Testis (tissue), 5 donors: Measurements from ENCODE around the gene SHTN1. TPM values are rescaled to one million over a fixed set of nuclear protein-coding genes. Genes with fewer than 3 reads are reported as not detected.

Experiments used
- DNase-seq: peaks from one replicate; pipeline ENCODE4 v3.0.0-alpha.2; 2019
- H3K27ac ChIP-seq, 2 donors: fragments of 200-600 bp; sonication (generic); one replicate each; pipeline ENCODE4 v1.5.1; 2019
- H3K27me3 ChIP-seq: fragments of 200-600 bp; sonication (generic); one replicate; pipeline ENCODE4 v1.5.1; 2019
- H3K36me3 ChIP-seq: fragments of 200-600 bp; sonication (generic); one replicate; pipeline ENCODE4 v1.5.1; 2017; ENCODE audit warnings: low read depth; ENCODE audit errors: missing control alignments
- H3K4me1 ChIP-seq: fragments of 200-600 bp; sonication (generic); one replicate; pipeline ENCODE4 v1.5.1; 2019
- H3K4me3 ChIP-seq, 2 donors: fragments of 200-600 bp; sonication (generic); one replicate each; pipeline ENCODE4 v1.5.1; 2017 to 2019
- H3K9me3 ChIP-seq: fragments of 200-600 bp; sonication (generic); one replicate; pipeline ENCODE4 v1.5.1; 2017
- POLR2A ChIP-seq: fragments of 450-650 bp; IDR thresholded peaks from one replicate; pipeline ENCODE4 v1.6.1; 2017; ENCODE audit warnings: antibody characterized with exemption, mild to moderate bottlenecking, moderate library complexity
- WGBS, 2 donors: methylation state at CpG; one replicate each; pipeline ENCODE4 v1.1.5; 2018; 5-methylcytosine and 5-hydroxymethylcytosine counted together
- intact Hi-C: fragments of 100-400 bp; cut with DNase I; formaldehyde crosslinking; loops from one replicate; pipeline ENCODE4 v1.15.1; 2023; ENCODE audit warnings: low total_unique reads
- long read RNA-seq, 2 donors: transcript quantifications; one replicate each; lab custom pipeline, GENCODE V29; 2026
- polyA plus RNA-seq: library from polyadenylated mRNA; stranded (reverse); fragments of 350-450 nt; fragmentation: Illumina TruSeq; extraction: RNeasy Lipid Tissue Mini Kit (QIAGEN cat#74804); gene quantifications from one replicate; pipeline ENCODE4 v1.2.3, GENCODE V29; 2014; ENCODE audit warnings: low read depth, low replicate concordance; ENCODE audit not compliant: insufficient read depth
- total RNA-seq, 2 donors: library from RNA; depleted of rRNA; stranded (reverse); fragments of >200 nt; gene quantifications; one replicate each; pipeline ENCODE4 v1.2.3, GENCODE V29; 2016
- TF ChIP-seq, protein P1 (sequence below), 3 experiments: fragments of 450-650 bp in 2 of 3; fragments of 200-600 bp in 1 of 3; sonication (generic) in 1 of 3; IDR thresholded peaks; one replicate each; pipeline ENCODE4 v1.5.1; 2016 to 2019; ENCODE audit warnings: antibody characterized with exemption in 3 of 3, mild to moderate bottlenecking in 2 of 3, moderate library complexity in 1 of 3

Gene SHTN1, protein sequence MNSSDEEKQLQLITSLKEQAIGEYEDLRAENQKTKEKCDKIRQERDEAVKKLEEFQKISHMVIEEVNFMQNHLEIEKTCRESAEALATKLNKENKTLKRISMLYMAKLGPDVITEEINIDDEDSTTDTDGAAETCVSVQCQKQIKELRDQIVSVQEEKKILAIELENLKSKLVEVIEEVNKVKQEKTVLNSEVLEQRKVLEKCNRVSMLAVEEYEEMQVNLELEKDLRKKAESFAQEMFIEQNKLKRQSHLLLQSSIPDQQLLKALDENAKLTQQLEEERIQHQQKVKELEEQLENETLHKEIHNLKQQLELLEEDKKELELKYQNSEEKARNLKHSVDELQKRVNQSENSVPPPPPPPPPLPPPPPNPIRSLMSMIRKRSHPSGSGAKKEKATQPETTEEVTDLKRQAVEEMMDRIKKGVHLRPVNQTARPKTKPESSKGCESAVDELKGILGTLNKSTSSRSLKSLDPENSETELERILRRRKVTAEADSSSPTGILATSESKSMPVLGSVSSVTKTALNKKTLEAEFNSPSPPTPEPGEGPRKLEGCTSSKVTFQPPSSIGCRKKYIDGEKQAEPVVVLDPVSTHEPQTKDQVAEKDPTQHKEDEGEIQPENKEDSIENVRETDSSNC
- total RNA-seq (10 to 100 TPM; 71.0 to 77.3 TPM), polyA plus RNA-seq (21.9 TPM)
- long read RNA-seq, donor 1, partial matches to known transcripts, result 5 of 5 reads
- long read RNA-seq, donor 1, other reads (novel, unspliced or antisense), result 0 of 5 reads
- long read RNA-seq, donor 2, full-length matches to known transcripts, result 3 of 3 reads
- long read RNA-seq, donor 2, partial matches to known transcripts, result 0 of 3 reads
- long read RNA-seq, donor 2, other reads (novel, unspliced or antisense), result 0 of 3 reads

DNA sequence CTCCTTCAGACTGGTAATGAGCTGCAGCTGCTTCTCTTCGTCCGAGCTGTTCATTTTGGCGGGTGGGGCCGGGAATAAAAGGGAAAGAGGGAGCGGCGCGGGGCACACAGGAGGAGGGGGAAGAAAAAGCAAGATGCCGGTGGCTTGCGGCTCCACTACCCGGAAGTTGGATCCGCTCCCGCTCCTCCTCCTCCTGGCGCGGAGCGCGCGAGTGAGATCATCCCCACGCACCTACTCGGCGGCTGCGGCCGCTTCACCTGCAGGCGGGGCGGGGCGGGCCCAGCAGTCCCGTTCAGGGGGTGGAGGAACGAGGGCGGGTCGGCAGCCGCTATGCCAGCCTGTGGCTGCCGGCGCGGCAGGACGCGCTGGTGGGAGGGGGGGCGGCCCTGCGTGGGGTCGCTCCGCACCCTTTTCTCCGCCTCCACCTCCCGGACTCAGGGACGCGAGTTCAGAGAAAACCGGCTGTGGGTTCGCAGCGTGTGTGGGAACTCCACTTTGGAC, at the start of gene SHTN1:
TSS of gene SHTN1 (minus strand) at position 162 of the 501 bp plus-strand sequence. CDS start at position 54, 108 bp downstream.
- intact Hi-C loops, result no loop called here
- H3K27ac ChIP-seq, result peak within 1 kb of the TSS; percentile 60 to 84
- peak; percentile 87 for DNase-seq
- H3K36me3 ChIP-seq, result no peaks in the 10 kb centered on the region
- peak within 1 kb of the TSS; percentile 74 to 78 for H3K4me3 ChIP-seq
- H3K4me1 ChIP-seq, result no peaks in the 10 kb centered on the region
- no peaks in the 10 kb centered on the region for H3K27me3 ChIP-seq
- TF ChIP-seq, protein P1, sequence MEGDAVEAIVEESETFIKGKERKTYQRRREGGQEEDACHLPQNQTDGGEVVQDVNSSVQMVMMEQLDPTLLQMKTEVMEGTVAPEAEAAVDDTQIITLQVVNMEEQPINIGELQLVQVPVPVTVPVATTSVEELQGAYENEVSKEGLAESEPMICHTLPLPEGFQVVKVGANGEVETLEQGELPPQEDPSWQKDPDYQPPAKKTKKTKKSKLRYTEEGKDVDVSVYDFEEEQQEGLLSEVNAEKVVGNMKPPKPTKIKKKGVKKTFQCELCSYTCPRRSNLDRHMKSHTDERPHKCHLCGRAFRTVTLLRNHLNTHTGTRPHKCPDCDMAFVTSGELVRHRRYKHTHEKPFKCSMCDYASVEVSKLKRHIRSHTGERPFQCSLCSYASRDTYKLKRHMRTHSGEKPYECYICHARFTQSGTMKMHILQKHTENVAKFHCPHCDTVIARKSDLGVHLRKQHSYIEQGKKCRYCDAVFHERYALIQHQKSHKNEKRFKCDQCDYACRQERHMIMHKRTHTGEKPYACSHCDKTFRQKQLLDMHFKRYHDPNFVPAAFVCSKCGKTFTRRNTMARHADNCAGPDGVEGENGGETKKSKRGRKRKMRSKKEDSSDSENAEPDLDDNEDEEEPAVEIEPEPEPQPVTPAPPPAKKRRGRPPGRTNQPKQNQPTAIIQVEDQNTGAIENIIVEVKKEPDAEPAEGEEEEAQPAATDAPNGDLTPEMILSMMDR (IDR thresholded peaks at IDR 0.05), result no peak
- TF ChIP-seq POLR2A, result no peak
- H3K9me3 ChIP-seq, result no peaks in the 10 kb centered on the region
- WGBS, 2 donors, result 0 to 1% methylated on average over 22 to 46 of the region's 46 CpGs

- H3K36me3 ChIP-seq, result no peaks in the 10 kb centered on the region
- TF ChIP-seq, protein P1 (IDR thresholded peaks at IDR 0.05), result no peak
- no peak for TF ChIP-seq POLR2A
- no peak overlapping the region for H3K27ac ChIP-seq
- no peaks in the 10 kb centered on the region for H3K4me1 ChIP-seq
- WGBS, 2 donors, result 90 to 94% methylated on average over 1 of the region's 1 CpG
- no peaks in the 10 kb centered on the region for H3K9me3 ChIP-seq
- intact Hi-C loops, result no loop called here
- no peak for DNase-seq
- no peak overlapping the region for H3K4me3 ChIP-seq
- no peaks in the 10 kb centered on the region for H3K27me3 ChIP-seq
These were observed 48.5 kb upstream of the SHTN1 start for GRCh38 chr10:117053482-117053881.

- no peaks in the 10 kb centered on the region for H3K4me1 ChIP-seq
- H3K27me3 ChIP-seq, result no peaks in the 10 kb centered on the region
- no peak for DNase-seq
- H3K4me3 ChIP-seq, result no peak overlapping the region
- WGBS, 2 donors, result 84 to 90% methylated on average over 2 of the region's 2 CpGs
- TF ChIP-seq, protein P1 (IDR thresholded peaks at IDR 0.05), result no peak
- no peak for TF ChIP-seq POLR2A
- H3K36me3 ChIP-seq, result no peaks in the 10 kb centered on the region
- no peaks in the 10 kb centered on the region for H3K9me3 ChIP-seq
- intact Hi-C loops, result no loop called here
- no peak overlapping the region for H3K27ac ChIP-seq
These were observed 43.0 kb upstream of the SHTN1 start for GRCh38 chr10:117047947-117048346.

- no peak overlapping the region for H3K4me3 ChIP-seq
- no peaks in the 10 kb centered on the region for H3K4me1 ChIP-seq
- WGBS, 2 donors, result 94 to 95% methylated on average over 8 of the region's 8 CpGs
- no peaks in the 10 kb centered on the region for H3K9me3 ChIP-seq
- H3K27ac ChIP-seq, result no peak overlapping the region
- DNase-seq, result no peak
- H3K27me3 ChIP-seq, result no peaks in the 10 kb centered on the region
- no peaks in the 10 kb centered on the region for H3K36me3 ChIP-seq
- TF ChIP-seq, protein P1 (IDR thresholded peaks at IDR 0.05), result no peak
- no peak for TF ChIP-seq POLR2A
- intact Hi-C loops, result no loop called here
These were observed 11.3 kb upstream of the SHTN1 start for GRCh38 chr10:117016266-117016665.
